ENCODE results near the gene SSBP1. TPM values are rescaled to one million over a fixed set of nuclear protein-coding genes. Genes with fewer than 3 reads are reported as not detected.

SSBP1 gene
- total and polyA plus RNA-seq, 11 donors = 95.5 to 268 (median 104) TPM

- H3K4me3 ChIP-seq = no peak overlapping the region
- no peaks in the 10 kb centered on the region for H3K36me3 ChIP-seq
- TF ChIP-seq CTCF (IDR thresholded peaks at IDR 0.05) (no peak), POLR2A (IDR thresholded peaks at IDR 0.05) (no peak)
- 85 to 89% (median 88%) methylated on average over 3 of the region's 3 CpGs for WGBS, 4 donors
- H3K9me3 ChIP-seq = no peaks in the 10 kb centered on the region
- H3K4me1 ChIP-seq = peaks cover 0 to 28% (median 14%) of the 10 kb centered on the region in 12 donors
- H3K27me3 ChIP-seq = no peaks in the 10 kb centered on the region
- intact Hi-C loops (cut with DNase I) = loop anchor here in 1 of 10 donors (5.0 kb wide), 1 partner anchor 52 kb away; no protein-coding TSS in a partner anchor
- no peak overlapping the region for H3K27ac ChIP-seq
- no peak for DNase-seq
- no peak for ATAC-seq
These were observed 34.0 kb upstream of the SSBP1 start for GRCh38 chr7:141704112-141704511.

DNA sequence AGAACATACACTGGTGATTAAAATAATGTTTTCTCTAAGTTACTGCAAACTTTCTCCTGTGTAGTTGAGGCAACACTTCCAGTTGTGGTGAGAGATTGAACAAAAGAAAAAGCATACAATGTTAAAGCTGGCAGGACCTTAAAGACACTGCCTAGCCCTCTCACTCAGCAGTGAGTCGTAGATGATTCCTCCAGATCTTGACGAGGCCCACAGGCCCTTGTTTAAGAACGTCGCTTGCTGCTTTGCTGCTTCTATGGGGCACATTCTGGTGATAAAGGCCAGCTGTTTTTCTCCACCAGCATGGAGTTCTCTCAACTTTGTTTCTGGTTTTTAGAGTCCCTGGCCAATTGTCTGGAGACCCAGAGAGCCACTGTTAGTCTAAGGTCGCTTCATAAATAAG lies 33.4 kb upstream of the SSBP1 start:
- no peaks in the 10 kb centered on the region for H3K27me3 ChIP-seq
- H3K4me1 ChIP-seq = peaks cover 0 to 22% (median 14%) of the 10 kb centered on the region in 12 donors
- no peak for DNase-seq
- H3K4me3 ChIP-seq = no peak overlapping the region
- intact Hi-C loops (cut with DNase I) = loop anchor here in 1 of 10 donors (5.0 kb wide), 1 partner anchor 52 kb away; no protein-coding TSS in a partner anchor
- TF ChIP-seq POLR2A (IDR thresholded peaks at IDR 0.05) (no peak), CTCF (IDR thresholded peaks at IDR 0.05) (no peak)
- 81 to 90% (median 87%) methylated on average over 5 of the region's 5 CpGs for WGBS, 4 donors
- no peak overlapping the region for H3K27ac ChIP-seq
- no peaks in the 10 kb centered on the region for H3K9me3 ChIP-seq
- ATAC-seq = no peak
- H3K36me3 ChIP-seq = no peaks in the 10 kb centered on the region

GRCh38 chr7:141706239-141707064 lies 31.7 kb upstream of the SSBP1 start:
- no peaks in the 10 kb centered on the region for H3K9me3 ChIP-seq
- H3K36me3 ChIP-seq = no peaks in the 10 kb centered on the region
- TF ChIP-seq POLR2A (IDR thresholded peaks at IDR 0.05) (no peak), CTCF (IDR thresholded peaks at IDR 0.05) (no peak)
- no peaks in the 10 kb centered on the region for H3K27me3 ChIP-seq
- no peak for ATAC-seq
- DNase-seq = no peak
- H3K27ac ChIP-seq = no peak overlapping the region
- no peak overlapping the region for H3K4me3 ChIP-seq
- 95 to 100% (median 99%) methylated on average over 1 of the region's 1 CpG for WGBS, 4 donors
- intact Hi-C loops (cut with DNase I) = no loop called here
- peaks cover 0 to 11% (median 9%) of the 10 kb centered on the region in 12 donors for H3K4me1 ChIP-seq

GRCh38 chr7:141708351-141708750 lies 29.8 kb upstream of the SSBP1 start, which contains the start of gene WEE2:
Gene WEE2 (plus strand): TSS chr7:141708353. CDS start chr7:141708759, 406 bp downstream.
- no peaks in the 10 kb centered on the region for H3K9me3 ChIP-seq
- H3K36me3 ChIP-seq = no peaks in the 10 kb centered on the region
- DNase-seq (no peak), ATAC-seq (no peak)
- TF ChIP-seq CTCF (IDR thresholded peaks at IDR 0.05) (no peak), POLR2A (IDR thresholded peaks at IDR 0.05) (no peak)
- H3K4me1 ChIP-seq = no peaks in the 10 kb centered on the region
- WGBS, 4 donors = 87 to 93% (median 92%) methylated on average over 6 of the region's 6 CpGs
- intact Hi-C loops (cut with DNase I) = no loop called here
- H3K27me3 ChIP-seq = no peaks in the 10 kb centered on the region
- no peak within 1 kb of the TSS for H3K4me3 ChIP-seq
- H3K27ac ChIP-seq = no peak within 1 kb of the TSS

All from heart left ventricle (tissue), 16 donors.